Measurements from ENCODE around the gene OFD1. TPM values are rescaled to one million over a fixed set of nuclear protein-coding genes. Genes with fewer than 3 reads are reported as not detected.

OFD1 gene
- total RNA-seq, 4 donors from 2014 or later: 12.7 to 26.1 (median 20.6) TPM

- Histone ChIP-seq H3K36me3 (no peaks in the 10 kb centered on the region), H3K4me3 (no peak within 1 kb of the TSS), H3K27ac (no peak within 1 kb of the TSS), H3K27me3 (peaks cover 0 to 3% (median 1%) of the 10 kb centered on the region in 4 donors), H3K4me1 (no peaks in the 10 kb centered on the region), H3K9me3 (no peaks in the 10 kb centered on the region)
- TF ChIP-seq POLR2A (IDR thresholded peaks at IDR 0.05) (no peak), CTCF (IDR thresholded peaks at IDR 0.05) (no peak)
- intact Hi-C loops (cut with DNase I): no loop called here
- 33 to 45% methylated on average over 7 to 19 of the region's 19 CpGs for WGBS, 2 donors
- no peak for DNase-seq
These were observed 82.4 kb downstream of the OFD1 start, which contains the start of gene GPM6B for GRCh38 chrX:13816643-13817627. Gene GPM6B, minus strand, starts transcription at chrX:13817093. Its CDS starts 189 bp downstream, at chrX:13816904.

Other genes with a start within 250 kb of the OFD1 start
- gene EGFL6, start 165.1 kb upstream of the OFD1 start, total RNA-seq: 1 to 10 TPM in 3 of 4 donors, under 1 TPM in 1; 0.92 to 6.8 (median 1.8) TPM
- gene TCEANC, start 81.6 kb upstream of the OFD1 start, total RNA-seq: 1 to 10 TPM; 1.3 to 2.6 (median 2.0) TPM
- 10 to 100 TPM; 24.4 to 28.6 (median 25.8) TPM for gene RAB9A, start 45.6 kb upstream of the OFD1 start, total RNA-seq
- 10 to 100 TPM in 3 of 4 donors, 1 to 10 TPM in 1; 8.9 to 12.8 (median 11.0) TPM for gene TRAPPC2, start 128 bp upstream of the OFD1 start, total RNA-seq
- 1 to 10 TPM; 2.4 to 7.4 (median 5.3) TPM for gene GPM6B, start 82.3 kb downstream of the OFD1 start, total RNA-seq

Measured in esophagus squamous epithelium (tissue), 5 donors.